Stimulated activated CD4-positive, alpha-beta T cell treated with anti-CD3 and anti-CD28 coated beads, Interleukin-2, amount 100 ng/mL, for 24 hours (primary cell): Measurements from ENCODE around the gene TYW1.
"Not testable (repeated sequence)": the region's sequence is repeated elsewhere in the genome, so short reads cannot be mapped to it uniquely, and the experiment has no call there.

ENCODE experiments used
- DNase-seq, 2 donors: peaks; one replicate each; pipeline ENCODE4 v3.0.0-alpha.2; 2020

Gene TYW1

GRCh38 chr7:67192123-67192702 lies 195.6 kb downstream of the TYW1 start:
- not testable (repeated sequence) for DNase-seq

- DNase-seq, result not testable (repeated sequence)
Observed at GRCh38 chr7:67192889-67193613, 196.4 kb downstream of the TYW1 start.

- DNase-seq, result not testable (repeated sequence)
Observed at GRCh38 chr7:67196176-67196575, 199.5 kb downstream of the TYW1 start.

DNA sequence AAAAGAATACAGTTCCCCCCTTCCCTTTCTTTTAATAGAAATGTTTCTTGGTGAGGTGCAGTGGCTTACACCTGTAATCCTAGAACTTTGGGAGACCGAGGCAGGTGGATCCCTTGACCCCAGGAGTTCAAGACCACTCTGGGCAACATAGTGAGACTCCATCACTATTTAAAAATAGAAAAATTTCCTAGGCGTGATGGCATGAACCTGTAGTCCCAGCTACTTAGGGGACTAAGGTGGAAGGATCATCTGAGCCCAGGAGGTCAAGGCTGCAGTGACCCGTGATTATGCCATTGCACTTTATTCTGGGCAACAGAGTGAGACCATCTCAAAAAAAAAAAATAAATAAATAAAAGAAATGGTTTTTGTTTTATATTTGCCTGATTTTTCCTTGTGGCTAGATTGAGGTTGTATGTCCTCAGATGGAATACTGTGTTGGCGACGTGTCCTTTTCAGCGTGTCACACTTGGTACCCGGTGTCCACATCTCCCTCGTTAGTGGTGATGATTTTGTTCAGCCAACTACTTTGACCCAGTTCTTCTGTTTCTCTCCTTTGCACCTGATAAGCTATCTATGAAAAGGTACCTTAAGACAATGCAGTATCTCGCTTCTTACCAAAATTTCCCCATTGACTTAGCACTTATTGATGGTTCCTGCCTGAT lies 202.4 kb downstream of the TYW1 start:
- not testable (repeated sequence) for DNase-seq

DNA sequence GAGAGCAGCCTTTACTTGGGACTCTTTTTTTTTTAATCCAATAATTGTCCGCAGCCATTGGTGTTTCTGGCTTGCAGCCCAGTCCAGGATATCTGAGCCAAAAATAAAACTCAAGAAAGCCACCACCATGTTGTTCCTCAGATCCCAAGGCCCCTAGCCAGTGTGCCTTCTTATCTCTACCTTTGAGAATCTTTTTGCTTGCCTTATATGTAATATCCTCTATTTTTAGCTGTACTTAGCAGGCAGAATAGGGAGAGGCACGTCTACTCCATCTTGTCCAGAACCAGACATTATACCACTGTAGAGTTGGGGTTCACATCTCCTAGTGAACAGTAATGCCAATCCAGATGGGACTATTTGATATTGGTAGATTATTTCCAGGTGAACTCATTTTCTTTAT lies 209.1 kb downstream of the TYW1 start:
- DNase-seq, result not testable (repeated sequence)

DNA sequence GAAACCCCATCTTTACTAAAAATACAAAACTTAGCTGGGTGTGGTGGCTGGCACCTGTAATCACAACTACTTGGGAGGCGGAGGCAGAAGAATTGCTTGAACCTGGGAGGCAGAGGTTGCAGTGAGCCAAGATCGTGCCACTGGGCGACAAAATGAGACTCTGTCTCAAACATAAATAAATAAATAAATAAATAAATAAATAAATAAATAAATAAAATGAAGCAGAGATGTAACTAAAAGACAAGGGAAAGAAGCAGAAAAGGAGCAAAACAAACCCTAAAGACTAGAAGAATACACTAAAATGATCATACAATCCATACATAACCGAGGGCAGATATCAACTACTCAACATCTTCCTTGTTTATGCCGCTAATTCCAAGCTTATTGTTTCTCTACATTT lies 209.8 kb downstream of the TYW1 start:
- no peak for DNase-seq

- DNase-seq, result not testable (repeated sequence)
Observed at GRCh38 chr7:67208656-67209055, 212.0 kb downstream of the TYW1 start.

DNA sequence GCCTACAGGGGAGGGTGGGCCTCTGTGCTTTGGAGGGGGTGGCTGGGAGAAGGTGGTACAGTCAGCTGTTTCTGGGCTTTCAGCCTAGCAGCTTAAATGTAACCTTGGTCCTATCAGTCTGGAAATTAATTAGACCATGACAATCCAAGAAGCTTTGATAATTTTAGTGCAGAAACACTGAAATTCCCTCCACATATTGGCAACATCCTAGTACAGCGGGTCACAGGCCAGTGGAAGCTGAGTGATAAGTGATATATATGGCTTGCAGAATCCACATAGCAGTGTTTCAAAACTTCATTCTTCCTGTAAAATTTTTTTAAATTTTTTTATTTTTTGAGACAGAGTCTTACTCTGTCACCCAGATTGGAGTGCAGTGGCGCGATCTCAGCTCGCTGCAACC lies 212.6 kb downstream of the TYW1 start:
- DNase-seq, result no peak

DNA sequence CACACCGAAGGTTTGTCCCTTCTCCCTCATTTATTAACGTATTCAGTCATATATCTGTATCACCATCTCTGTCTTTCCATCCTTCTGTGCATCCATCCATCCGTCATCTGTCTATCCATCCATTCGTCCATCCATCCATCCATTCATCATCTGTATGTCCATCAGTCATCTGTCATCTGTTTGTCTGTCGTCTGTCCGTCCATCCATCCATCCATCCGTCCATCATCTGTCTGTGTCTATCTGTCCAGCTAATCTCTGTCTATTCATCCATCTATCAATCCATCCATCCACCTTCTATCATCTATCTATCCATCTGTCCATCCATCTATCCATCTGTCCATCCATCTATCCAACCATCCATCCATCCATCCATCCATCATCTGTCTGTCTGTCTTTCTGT lies 213.9 kb downstream of the TYW1 start:
- no peak for DNase-seq

DNA sequence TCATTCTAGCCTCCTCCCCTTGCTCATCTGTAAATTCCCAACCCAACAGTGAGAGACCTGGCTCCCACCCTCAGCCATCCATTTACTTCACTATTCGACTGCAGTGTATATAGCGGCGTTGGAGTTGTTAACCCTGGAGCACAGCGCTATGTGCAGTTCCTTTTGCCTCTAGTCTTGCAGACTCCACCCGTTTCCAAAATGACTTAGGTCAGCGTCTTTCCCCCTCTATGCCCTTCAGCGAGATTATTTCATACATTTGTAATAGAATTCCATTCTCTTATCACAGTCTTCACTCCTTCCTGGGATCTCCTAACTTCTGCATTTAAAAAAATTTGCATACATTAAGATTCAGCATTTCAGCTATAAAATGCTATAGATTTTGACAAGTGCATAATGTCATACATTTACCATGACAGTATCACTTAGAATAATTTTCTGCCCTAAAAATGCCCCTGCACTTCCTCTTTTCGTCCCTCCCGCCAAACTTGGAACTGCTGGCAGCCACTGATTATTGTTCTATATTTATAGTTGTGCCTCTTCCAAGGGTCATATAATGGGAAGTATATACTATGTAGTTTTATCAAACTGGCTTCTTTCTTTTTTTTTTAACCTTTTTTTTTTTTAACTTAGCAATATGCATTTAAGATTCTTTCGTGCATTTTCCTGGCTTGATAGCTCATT lies 215.2 kb downstream of the TYW1 start:
- DNase-seq, result not testable (repeated sequence)

DNA sequence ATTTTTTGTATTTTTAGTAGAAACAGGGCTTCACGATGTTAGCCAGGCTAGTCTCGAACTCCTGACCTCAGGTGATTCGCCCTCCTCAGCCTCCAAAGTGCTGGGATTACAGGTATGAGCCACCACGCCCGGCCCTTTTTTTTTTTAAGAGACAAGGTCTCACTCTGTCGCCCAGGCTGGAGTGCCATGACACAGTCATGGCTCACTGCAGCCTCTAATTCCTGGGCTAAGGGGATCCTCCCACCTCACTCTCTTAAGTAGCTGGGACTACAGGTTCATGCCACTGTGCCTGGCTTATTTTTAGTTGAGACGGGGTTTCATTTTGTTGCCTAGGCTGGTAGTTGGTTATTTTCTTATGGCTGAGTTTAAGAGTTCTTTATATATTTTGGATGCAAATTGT lies 216.4 kb downstream of the TYW1 start:
- DNase-seq, result not testable (repeated sequence)

- not testable (repeated sequence) for DNase-seq
Observed at GRCh38 chr7:67223551-67223950, 226.9 kb downstream of the TYW1 start.

DNA sequence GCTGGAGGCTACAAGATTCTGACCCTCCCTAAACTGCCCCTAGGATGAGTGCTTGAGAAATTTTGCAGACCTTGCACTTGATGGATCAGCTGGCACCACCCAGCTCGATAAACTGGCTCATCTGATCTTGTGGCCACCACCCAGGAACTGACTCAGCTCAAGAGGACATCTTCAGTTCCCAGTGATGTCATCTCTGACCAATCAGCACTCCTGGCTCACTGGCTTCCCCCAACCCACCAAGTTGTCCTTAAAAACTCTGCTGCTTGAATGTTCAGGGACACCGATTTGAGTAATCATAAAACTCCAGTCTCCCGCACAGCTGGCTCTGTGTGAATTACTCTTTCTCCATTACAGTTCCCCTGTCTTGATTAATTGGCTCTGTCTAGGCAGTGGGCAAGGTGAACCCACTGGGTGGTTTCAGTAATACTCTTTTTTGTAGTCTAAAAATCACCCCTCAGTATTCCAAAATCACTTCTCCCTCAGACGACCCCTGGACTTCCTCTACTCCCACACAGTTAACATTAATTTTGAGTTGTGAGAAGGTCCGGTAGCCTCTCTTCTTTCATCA lies 229.8 kb downstream of the TYW1 start:
- peak in 1 of 2 donors; percentile 2 for DNase-seq

DNA sequence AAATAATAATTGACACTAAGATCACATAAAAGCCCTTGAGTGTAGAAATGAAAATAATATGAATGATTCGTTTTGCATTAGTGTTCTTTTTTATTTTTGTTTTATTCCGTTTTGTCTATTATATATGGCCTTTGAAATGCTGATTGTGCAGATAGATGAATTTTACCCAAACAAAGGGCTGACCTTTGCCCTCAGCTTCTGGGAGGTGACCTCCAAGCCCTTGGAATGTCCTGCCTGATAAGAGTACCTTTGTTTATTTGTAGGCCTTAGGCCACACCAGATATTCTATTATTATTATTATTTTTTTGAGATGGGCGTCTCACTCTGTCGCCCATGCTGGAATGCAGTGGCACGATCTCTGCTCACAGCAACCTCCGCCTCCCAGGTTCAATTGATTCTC lies 230.3 kb downstream of the TYW1 start:
- not testable (repeated sequence) for DNase-seq

DNA sequence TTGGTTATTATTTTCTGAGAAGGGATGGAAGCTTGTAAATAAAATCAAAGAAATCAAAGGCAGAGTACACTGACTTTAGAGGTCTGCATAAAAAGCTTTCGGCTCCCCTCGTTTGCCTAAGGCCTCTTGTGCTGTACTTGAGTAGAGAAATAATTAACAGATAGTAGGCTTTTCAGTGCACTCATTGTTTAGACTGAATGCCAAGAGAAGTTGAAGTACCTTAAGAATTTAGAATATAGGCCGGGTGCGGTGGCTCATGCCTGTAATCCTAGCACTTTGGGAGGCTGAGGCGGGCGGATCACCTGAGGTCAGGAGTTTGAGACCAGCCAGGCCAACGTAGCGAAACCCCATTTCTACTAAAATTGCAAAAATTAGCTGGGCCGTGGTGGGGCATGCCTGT lies 232.4 kb downstream of the TYW1 start:
- DNase-seq, result not testable (repeated sequence)

- not testable (repeated sequence) for DNase-seq
Observed at GRCh38 chr7:67230029-67230428, 233.4 kb downstream of the TYW1 start.

DNA sequence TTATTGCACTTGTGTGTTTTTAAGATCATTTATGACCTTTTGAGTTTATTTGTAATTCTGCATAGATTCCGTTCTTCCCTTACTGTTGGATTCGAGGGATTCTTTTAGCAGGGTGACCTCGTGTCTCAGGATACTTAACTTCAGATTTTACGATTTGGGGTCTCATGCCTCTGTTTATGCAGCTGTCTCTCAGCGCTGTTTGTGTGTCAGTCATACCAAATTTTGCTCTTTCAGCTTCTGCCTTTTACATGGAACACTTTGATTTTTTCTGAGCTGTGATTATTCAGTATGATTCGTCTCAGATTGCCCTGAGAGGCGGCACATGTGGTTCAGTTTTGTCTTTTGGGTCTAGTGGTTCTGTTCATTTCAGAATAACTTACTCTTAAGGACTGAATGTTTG lies 236.9 kb downstream of the TYW1 start:
- not testable (repeated sequence) for DNase-seq

GRCh38 chr7:67236216-67236615 lies 239.6 kb downstream of the TYW1 start:
- DNase-seq, result not testable (repeated sequence)

GRCh38 chr7:67242871-67243270 lies 246.2 kb downstream of the TYW1 start:
- DNase-seq, result not testable (repeated sequence)

- DNase-seq, result not testable (repeated sequence)
Observed at GRCh38 chr7:67248364-67248763, 251.7 kb downstream of the TYW1 start.

DNA sequence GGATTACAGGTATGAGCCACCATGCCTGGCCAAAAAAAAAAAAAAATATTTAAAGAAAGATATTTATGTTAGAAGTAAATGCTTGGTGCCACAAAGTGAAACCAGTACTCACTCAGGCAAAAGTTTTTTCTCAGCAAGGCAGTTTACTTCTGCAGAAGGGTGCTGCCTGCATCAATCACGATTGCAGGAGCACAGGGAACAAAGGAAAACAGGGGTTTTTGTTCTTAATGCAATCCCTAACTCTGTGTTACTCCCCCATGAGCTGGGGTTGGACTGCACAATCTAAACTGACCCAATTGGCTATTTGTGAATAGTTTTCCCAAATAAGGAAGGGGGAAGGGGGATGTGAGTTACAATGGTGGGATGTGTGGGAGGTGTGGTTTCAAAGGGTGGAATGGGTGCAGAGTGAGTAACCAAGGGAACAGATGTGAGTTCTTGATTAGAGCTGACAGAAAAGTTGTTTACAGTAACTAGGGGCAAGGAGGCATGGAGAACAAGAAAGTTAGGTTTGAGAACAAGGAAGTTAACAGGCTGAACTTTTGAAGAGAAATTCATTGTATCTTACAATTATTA lies 255.4 kb downstream of the TYW1 start:
- no peak for DNase-seq

GRCh38 chr7:67255076-67255475 lies 258.4 kb downstream of the TYW1 start:
- not testable (repeated sequence) for DNase-seq

- not testable (repeated sequence) for DNase-seq
Observed at GRCh38 chr7:67257779-67258178, 261.1 kb downstream of the TYW1 start.
